Renal cortical epithelial cell (primary cell): Measurements from ENCODE around the gene MFSD8. TPM values are rescaled to one million over a fixed set of nuclear protein-coding genes. Genes with fewer than 3 reads are reported as not detected.
"Not testable (repeated sequence)": the region's sequence is repeated elsewhere in the genome, so short reads cannot be mapped to it uniquely, and the experiment has no call there.

Source experiments
- DNase-seq: peaks from one replicate; pipeline ENCODE4 v3.0.0-alpha.2; 2011; ENCODE audit warnings: low read depth
- total RNA-seq: library from RNA; depleted of rRNA; stranded (reverse); fragments of >200 nt; gene quantifications from 2 replicates; pipeline ENCODE4 v1.2.3, GENCODE V29; 2014

The MFSD8 gene
- total RNA-seq, 1 donor from 2014 or later = 12.9 TPM

GRCh38 chr4:127936974-127937373 lies 28.0 kb downstream of the MFSD8 start:
- DNase-seq = peak; percentile 14

GRCh38 chr4:127931836-127932235 lies 33.1 kb downstream of the MFSD8 start:
- not testable (repeated sequence) for DNase-seq

GRCh38 chr4:127930175-127930574 lies 34.8 kb downstream of the MFSD8 start:
- DNase-seq = no peak

GRCh38 chr4:127925720-127926119 lies 39.3 kb downstream of the MFSD8 start:
- DNase-seq = not testable (repeated sequence)

GRCh38 chr4:127922226-127922625 lies 42.7 kb downstream of the MFSD8 start:
- no peak for DNase-seq

- DNase-seq = no peak
Measured at GRCh38 chr4:127920521-127920920, 44.5 kb downstream of the MFSD8 start.

- no peak for DNase-seq
Measured at GRCh38 chr4:127917151-127917550, 47.8 kb downstream of the MFSD8 start.

- no peak for DNase-seq
Measured at GRCh38 chr4:127916512-127916911, 48.5 kb downstream of the MFSD8 start.

GRCh38 chr4:127905029-127905428 lies 59.9 kb downstream of the MFSD8 start:
- DNase-seq = no peak

- not testable (repeated sequence) for DNase-seq
Measured at GRCh38 chr4:127899682-127900081, 65.3 kb downstream of the MFSD8 start.

GRCh38 chr4:127896528-127896927 lies 68.4 kb downstream of the MFSD8 start:
- no peak for DNase-seq

GRCh38 chr4:127896069-127896468 lies 68.9 kb downstream of the MFSD8 start:
- DNase-seq = no peak

GRCh38 chr4:127889903-127890302 lies 75.1 kb downstream of the MFSD8 start:
- DNase-seq = no peak

- no peak for DNase-seq
Measured at GRCh38 chr4:127888559-127888958, 76.4 kb downstream of the MFSD8 start.

GRCh38 chr4:127881563-127881864 lies 83.5 kb downstream of the MFSD8 start:
- DNase-seq = peak; percentile 65

- peak; percentile 91 for DNase-seq
Measured at GRCh38 chr4:127880763-127881562, 84.0 kb downstream of the MFSD8 start, which contains the start of gene PLK4. PLK4 (plus strand) TSS chr4:127880893; CDS start chr4:127881135, 242 bp downstream.

- no peak for DNase-seq
Measured at GRCh38 chr4:127875791-127876190, 89.2 kb downstream of the MFSD8 start.

GRCh38 chr4:127870688-127871087 lies 94.3 kb downstream of the MFSD8 start:
- peak; percentile 79 for DNase-seq

- no peak for DNase-seq
Measured at GRCh38 chr4:127870281-127870680, 94.7 kb downstream of the MFSD8 start.

GRCh38 chr4:127868196-127868595 lies 96.8 kb downstream of the MFSD8 start:
- DNase-seq = no peak
